Osteocyte (in vitro differentiated cells): ENCODE measurements around the gene CAMK2D. TPM values are rescaled to one million over a fixed set of nuclear protein-coding genes. Genes with fewer than 3 reads are reported as not detected.

Experiments used
- DNase-seq: peaks from one replicate; pipeline ENCODE4 v3.0.0; 2021; ENCODE audit warnings: mixed read lengths; ENCODE audit not compliant: unreplicated experiment; ENCODE audit errors: extremely low spot score
- H3K27ac Mint-ChIP-seq: one replicate; pipeline ENCODE4 v1.8.0; 2021; ENCODE audit warnings: mild to moderate bottlenecking, mixed read lengths; ENCODE audit not compliant: unreplicated experiment
- H3K27me3 Mint-ChIP-seq: one replicate; pipeline ENCODE4 v1.8.0; 2021; ENCODE audit warnings: mixed read lengths; ENCODE audit not compliant: unreplicated experiment
- H3K36me3 Mint-ChIP-seq: one replicate; pipeline ENCODE4 v1.8.0; 2021; ENCODE audit warnings: mixed read lengths; ENCODE audit not compliant: unreplicated experiment
- H3K4me1 Mint-ChIP-seq: one replicate; pipeline ENCODE4 v1.8.0; 2021; ENCODE audit warnings: mixed read lengths; ENCODE audit not compliant: unreplicated experiment
- H3K4me3 Mint-ChIP-seq: one replicate; pipeline ENCODE4 v1.8.0; 2021; ENCODE audit warnings: mild to moderate bottlenecking, moderate library complexity, mixed read lengths; ENCODE audit not compliant: unreplicated experiment
- H3K9me3 Mint-ChIP-seq: one replicate; pipeline ENCODE4 v1.8.0; 2021; ENCODE audit warnings: mixed read lengths; ENCODE audit not compliant: unreplicated experiment
- total RNA-seq: library from RNA; stranded (reverse); gene quantifications from 2 replicates; pipeline ENCODE4 v1.2.1, GENCODE V29; 2021
- TF ChIP-seq, protein P1 (sequence below): fragments of 200-600 bp; sonication (generic); IDR thresholded peaks from 2 replicates; pipeline ENCODE4 v1.5.0; 2021; ENCODE audit warnings: antibody characterized with exemption, mild to moderate bottlenecking, moderate library complexity

The CAMK2D gene
- total RNA-seq, 1 donor from 2014 or later = 84.3 TPM

DNA sequence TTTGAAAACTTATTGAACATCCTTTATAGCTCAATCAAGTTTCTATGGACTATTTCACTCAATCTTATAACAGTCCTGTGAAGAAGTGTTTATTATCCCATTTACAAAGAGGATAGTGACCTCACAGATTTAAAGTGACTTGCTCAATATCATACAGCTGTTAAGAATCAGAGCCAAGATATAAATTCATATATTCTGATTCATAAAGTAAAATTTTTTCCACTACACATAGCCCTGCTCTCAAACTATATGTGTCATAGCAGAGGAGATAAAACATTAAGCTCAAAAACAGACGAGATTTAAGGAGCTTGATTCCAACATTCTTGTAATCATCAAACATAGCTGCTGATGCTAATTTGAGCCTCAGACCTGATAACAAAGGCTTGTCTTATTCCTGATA, 226.8 kb downstream of the CAMK2D start:
- Mint-ChIP-seq H3K9me3 (no peaks in the 10 kb centered on the region), H3K27me3 (no peaks in the 10 kb centered on the region), H3K27ac (no peak overlapping the region), H3K4me3 (no peak overlapping the region), H3K36me3 (peaks cover 24% of the 10 kb centered on the region), H3K4me1 (peaks cover 10% of the 10 kb centered on the region)
- TF ChIP-seq, protein P1, sequence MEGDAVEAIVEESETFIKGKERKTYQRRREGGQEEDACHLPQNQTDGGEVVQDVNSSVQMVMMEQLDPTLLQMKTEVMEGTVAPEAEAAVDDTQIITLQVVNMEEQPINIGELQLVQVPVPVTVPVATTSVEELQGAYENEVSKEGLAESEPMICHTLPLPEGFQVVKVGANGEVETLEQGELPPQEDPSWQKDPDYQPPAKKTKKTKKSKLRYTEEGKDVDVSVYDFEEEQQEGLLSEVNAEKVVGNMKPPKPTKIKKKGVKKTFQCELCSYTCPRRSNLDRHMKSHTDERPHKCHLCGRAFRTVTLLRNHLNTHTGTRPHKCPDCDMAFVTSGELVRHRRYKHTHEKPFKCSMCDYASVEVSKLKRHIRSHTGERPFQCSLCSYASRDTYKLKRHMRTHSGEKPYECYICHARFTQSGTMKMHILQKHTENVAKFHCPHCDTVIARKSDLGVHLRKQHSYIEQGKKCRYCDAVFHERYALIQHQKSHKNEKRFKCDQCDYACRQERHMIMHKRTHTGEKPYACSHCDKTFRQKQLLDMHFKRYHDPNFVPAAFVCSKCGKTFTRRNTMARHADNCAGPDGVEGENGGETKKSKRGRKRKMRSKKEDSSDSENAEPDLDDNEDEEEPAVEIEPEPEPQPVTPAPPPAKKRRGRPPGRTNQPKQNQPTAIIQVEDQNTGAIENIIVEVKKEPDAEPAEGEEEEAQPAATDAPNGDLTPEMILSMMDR = no peak
- no peak for DNase-seq

DNA sequence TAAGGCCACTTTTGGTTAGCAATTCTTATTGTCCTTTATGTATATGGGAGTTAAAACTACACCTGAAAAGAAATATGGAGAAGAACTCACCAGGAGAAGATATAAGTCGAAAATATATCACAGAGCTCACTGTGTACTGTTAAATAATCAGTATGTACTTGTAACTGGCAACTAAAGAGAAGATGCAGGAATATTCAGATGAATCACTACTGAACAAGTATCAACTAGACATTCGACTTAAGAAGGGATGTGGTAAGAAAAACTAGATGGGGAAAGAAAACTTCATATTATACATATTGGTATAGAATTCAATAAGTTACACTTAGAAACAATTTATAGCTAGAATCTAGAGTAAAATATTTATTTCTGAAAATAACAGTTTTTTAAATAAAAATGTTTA, 230.0 kb downstream of the CAMK2D start:
- Mint-ChIP-seq H3K4me1 (peaks cover 10% of the 10 kb centered on the region), H3K36me3 (peaks cover 31% of the 10 kb centered on the region), H3K27me3 (no peaks in the 10 kb centered on the region), H3K4me3 (no peak overlapping the region), H3K27ac (no peak overlapping the region), H3K9me3 (no peaks in the 10 kb centered on the region)
- TF ChIP-seq, protein P1 = no peak
- DNase-seq = no peak

DNA sequence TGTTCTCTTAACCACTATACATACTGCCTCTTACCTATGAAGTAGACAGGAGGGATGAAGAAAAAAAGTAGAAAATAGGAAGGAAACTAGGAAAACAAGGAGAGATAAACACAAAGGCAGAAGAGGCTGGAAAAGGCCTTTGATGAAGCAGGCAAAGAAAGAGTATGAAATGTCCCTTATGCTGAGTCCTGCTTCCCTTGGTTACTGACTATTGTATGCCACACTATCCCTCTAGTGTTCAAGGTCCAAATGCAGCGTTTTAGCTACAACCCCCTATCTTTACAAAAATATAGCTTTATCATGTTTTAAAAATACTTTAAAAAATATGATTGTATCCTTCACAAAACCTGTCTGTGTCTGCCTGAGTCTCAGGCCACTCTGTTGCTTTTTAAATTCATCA, 233.1 kb downstream of the CAMK2D start:
- H3K27me3 Mint-ChIP-seq = no peaks in the 10 kb centered on the region
- no peak for DNase-seq
- no peak overlapping the region for H3K4me3 Mint-ChIP-seq
- H3K27ac Mint-ChIP-seq = peak overlapping the region; percentile 9
- H3K9me3 Mint-ChIP-seq = no peaks in the 10 kb centered on the region
- peaks cover 35% of the 10 kb centered on the region for H3K36me3 Mint-ChIP-seq
- H3K4me1 Mint-ChIP-seq = no peaks in the 10 kb centered on the region
- TF ChIP-seq, protein P1 = no peak

DNA sequence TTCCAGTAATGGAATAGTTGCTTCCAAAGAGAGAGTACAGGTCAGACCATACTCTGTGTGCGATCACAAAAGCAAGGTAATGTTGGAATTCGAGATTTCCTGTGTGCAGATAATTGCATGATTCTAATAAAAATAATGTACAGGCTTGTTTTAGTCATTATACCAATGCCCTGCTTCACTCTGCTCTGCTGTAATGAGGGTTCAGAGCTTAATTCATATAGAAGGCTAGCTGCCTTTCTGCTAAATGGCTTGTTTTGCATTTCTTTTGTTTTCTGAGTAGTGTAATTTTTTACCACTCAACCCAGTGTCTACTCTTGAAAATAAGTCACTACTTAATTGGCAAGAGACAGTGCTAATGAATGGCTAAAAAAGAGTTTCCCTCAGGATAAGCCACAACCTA, 236.0 kb downstream of the CAMK2D start:
- TF ChIP-seq, protein P1 = no peak
- H3K4me1 Mint-ChIP-seq = no peaks in the 10 kb centered on the region
- no peak for DNase-seq
- no peak overlapping the region for H3K27ac Mint-ChIP-seq
- peaks cover 41% of the 10 kb centered on the region for H3K36me3 Mint-ChIP-seq
- no peaks in the 10 kb centered on the region for H3K27me3 Mint-ChIP-seq
- no peak overlapping the region for H3K4me3 Mint-ChIP-seq
- no peaks in the 10 kb centered on the region for H3K9me3 Mint-ChIP-seq

DNA sequence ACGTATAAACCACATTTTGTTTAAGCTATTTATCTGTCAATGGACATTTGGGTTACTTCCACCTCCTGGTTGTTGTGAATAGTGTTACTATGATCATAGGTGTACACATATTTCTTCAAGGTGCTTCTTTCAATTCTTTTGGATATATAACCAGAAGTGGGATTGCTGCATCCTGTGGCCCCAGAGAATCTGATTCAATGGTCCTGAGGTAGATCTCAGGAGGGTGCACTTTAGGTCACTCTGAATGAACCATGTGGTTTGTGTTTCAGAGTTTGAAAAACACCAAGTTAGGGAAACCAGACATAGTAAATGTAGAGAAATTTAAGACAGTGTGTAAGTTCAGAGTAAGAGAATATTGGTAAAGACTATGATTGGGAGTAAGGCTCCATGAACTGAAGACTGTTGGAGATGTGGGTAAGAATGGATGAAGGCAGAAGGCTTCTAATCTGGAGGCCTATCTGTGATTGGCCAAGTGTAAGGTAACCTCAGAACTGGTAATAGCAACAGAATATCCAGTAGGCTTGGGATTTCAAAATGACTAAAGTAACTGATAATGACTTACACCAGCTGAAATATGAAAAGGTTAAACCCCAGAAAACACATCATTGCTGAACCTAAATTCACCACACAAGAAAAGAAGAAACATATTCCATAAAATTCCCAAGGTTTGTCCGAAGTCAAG, 236.9 kb downstream of the CAMK2D start:
- H3K36me3 Mint-ChIP-seq = peaks cover 41% of the 10 kb centered on the region
- DNase-seq = no peak
- H3K9me3 Mint-ChIP-seq = no peaks in the 10 kb centered on the region
- no peaks in the 10 kb centered on the region for H3K4me1 Mint-ChIP-seq
- no peak overlapping the region for H3K4me3 Mint-ChIP-seq
- no peak overlapping the region for H3K27ac Mint-ChIP-seq
- TF ChIP-seq, protein P1 = no peak
- H3K27me3 Mint-ChIP-seq = no peaks in the 10 kb centered on the region
